ENCODE data around the gene CRYBB2.
"Not testable (repeated sequence)": the region's sequence is repeated elsewhere in the genome, so short reads cannot be mapped to it uniquely, and the experiment has no call there.

CRYBB2 gene

DNA sequence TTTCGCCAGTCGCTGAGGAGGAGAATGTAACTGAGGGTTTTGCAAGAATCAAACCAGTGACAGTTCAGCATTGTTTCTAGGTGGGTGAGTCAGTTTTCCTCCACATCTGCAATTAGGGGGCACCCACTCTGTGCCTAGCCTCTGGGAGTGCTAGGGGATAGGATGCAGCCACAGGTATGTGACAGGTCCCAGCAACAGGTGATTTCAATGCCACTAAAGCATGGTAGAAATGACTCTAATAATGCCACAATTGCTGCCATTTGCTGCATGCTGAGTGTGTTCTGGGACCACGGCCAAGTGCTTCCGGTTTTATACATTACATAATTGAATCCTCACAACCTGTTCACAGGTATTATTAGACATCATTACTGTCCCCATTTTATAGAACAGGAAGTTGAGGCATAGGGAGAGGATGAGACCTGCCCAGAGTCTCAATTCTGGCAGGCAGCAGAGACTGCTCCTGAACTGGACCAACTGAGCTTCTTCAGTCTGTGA, 556 bp downstream of the CRYBB2 start:
- no peak for DNase-seq
- in situ Hi-C loops (cut with HindIII; ENCODE audit: low pct_ligation_motif_present, low pct_unique_long_range_greater_than_20kb, low sequenced_read_pairs) = no loop called here

DNA sequence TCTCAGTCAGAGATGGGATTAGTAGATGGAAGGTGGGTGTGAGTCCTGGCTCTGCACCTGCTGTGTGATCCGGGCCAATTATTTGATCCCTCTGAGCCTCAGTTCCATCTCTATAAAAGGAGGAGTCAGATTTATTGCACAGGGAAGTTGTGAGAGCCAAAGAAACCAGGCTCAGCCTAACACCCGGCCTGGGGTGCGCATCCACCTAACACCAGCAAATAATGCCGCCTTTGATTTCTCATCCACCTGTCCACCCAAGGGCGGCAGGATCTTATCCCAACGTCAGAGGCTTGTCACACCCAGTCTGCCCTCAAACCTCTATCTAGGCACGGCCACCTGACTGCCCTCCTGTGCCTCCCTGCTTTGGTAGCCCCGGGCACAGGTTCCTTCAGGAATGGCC, 2.4 kb downstream of the CRYBB2 start:
- in situ Hi-C loops (cut with HindIII; ENCODE audit: low pct_ligation_motif_present, low pct_unique_long_range_greater_than_20kb, low sequenced_read_pairs) = no loop called here
- no peak for DNase-seq

DNA sequence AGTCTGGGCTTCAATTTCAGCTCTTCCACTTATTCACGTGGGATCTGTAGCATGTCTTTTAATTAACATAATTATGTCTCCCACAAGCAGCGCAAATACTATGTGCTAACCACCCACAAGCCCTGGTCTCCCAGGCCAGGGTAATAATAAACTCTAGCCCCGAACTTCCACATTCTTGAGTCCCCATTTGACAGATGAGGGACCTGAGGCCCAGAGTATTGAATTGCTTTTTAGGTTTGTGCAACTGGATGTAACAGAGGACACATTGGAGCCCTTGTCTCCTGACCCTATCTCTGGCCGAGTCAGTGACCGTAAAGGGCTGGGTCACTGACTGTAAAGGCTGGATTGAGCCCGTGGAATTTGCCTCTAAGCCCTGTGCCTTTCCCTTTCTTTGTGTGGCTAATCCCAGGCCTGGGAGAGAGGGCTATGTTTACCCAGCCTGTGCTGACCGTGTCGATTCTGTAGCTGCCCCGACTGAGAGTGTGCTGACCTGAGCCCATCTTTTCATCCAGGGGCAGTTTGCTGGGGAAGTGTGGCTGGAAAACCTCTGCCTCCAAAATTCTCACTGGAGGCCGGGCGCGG, 3.9 kb downstream of the CRYBB2 start:
- in situ Hi-C loops (cut with HindIII; ENCODE audit: low pct_ligation_motif_present, low pct_unique_long_range_greater_than_20kb, low sequenced_read_pairs) = no loop called here
- no peak for DNase-seq

DNA sequence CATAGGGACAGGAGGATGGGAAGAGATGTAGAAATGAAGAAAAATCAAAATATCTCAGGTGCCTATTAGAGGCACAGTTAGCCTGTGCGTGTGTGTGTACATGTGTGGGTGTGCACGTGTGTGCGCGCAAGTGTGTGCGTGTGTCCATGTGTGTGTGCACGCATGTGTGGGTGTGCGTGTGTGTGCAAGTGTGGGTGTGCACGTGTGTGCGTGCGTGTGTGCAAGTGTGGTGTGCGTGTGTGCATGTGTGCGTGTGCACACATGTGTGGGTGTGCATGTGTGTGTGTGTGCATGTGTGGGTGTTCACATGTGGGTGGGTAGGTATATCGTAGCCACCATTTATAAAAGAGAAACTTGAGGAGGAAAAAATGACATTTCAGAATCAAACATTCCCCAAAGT, 9.4 kb downstream of the CRYBB2 start:
- in situ Hi-C loops (cut with HindIII; ENCODE audit: low pct_ligation_motif_present, low pct_unique_long_range_greater_than_20kb, low sequenced_read_pairs) = no loop called here
- DNase-seq = no peak

DNA sequence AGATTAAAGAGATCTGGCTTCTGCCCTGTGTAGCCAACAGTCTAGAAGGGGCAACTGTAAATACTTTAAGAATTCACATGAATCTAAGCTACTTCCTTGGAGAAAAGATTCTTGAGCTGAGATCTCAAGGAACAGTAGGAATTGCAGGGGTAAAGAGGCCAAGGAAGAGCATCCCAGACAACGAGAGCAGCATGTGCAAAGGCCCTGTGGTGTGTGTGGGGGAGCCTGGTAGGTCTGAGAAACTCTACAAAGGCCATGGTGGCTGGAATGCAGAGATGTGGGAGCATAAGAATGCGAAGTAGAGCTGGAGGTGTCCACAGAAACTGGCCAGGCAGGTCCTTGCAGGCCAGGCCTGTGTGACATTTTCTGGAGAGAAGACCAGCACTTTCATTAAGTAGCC, 11.3 kb downstream of the CRYBB2 start:
- in situ Hi-C loops (cut with HindIII; ENCODE audit: low pct_ligation_motif_present, low pct_unique_long_range_greater_than_20kb, low sequenced_read_pairs); DNase-seq: not testable (repeated sequence)

DNA sequence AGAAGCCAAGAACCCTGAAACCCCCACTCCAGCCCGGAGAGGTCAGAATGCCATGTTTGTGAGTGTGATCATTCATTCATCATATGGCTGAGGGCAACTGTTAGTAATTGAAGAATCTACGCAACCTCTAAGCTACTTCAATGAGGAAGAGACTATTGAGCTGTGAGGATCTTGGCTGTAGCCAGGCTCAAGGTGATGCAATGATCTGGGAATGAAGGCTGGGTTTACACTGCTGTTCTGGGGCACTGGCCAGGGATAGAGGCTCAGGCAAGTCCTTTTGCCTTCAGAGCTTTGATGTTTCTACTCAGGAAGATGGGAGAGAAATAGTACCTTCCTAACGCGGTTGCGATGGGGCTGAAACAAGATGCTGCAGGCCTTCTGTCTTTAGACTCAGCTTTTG, 12.9 kb downstream of the CRYBB2 start:
- no peak for DNase-seq

DNA sequence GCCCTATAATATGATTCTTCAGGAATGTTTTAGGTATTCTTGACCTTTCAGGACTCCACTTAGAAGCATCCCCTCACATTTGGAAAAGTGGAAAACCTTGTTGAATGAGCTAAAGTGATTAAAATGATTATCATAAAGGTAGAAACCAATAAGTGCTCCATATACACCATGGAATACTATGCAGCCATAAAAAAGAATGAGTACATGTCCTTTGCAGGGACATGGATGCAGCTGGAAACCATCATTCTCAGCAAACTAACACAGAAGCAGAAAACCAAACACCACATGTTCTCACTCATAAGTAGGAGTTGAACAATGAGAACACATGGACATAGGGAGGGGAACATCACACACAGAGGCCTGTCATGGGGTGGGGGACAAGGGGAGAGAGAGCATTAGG, 14.3 kb downstream of the CRYBB2 start:
- in situ Hi-C loops (cut with HindIII; ENCODE audit: low pct_ligation_motif_present, low pct_unique_long_range_greater_than_20kb, low sequenced_read_pairs); DNase-seq: not testable (repeated sequence)

More for the DNA sequence above, 12.9 kb downstream of the CRYBB2 start:
- in situ Hi-C loops (cut with HindIII; ENCODE audit: low pct_ligation_motif_present, low pct_unique_long_range_greater_than_20kb, low sequenced_read_pairs) = no loop called here

DNA sequence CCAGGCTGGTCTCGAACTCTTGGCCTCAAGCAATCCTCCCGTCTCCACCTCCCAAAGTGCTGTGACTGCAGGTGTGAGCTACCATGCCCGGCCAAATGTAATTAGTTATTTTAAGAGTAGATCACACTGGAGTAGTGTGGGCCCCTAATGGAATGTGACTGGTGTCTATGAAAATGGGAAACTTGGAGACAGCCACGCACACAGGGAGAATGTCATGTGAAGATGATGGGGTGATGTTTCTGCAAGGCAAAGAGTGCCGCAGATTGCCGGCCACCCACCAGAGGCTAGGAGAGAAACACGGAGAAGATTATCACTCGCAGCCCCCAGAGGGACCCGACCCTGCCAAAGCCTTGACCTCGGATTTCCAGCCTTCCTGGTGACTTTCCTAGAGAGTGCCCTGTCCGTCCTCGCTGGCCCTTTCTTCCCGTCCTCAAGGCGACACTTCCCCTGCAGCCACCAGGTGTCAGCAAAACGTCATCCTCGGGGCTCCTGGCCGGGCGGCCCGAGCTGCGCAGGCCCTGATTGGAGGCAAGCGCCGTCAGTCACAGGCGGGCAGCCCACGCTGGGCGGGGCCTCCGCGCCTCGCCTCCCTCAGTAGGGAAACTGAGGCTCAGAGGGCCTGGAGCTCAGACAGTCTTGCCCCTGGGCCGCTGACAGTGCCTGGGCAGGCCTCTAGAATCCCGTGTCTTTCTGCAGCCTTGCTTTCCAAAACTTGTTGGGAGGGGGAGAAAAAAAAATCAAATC, 16.3 kb downstream of the CRYBB2 start:
- in situ Hi-C loops (cut with HindIII; ENCODE audit: low pct_ligation_motif_present, low pct_unique_long_range_greater_than_20kb, low sequenced_read_pairs) = no loop called here
- DNase-seq = peak; percentile 81

DNA sequence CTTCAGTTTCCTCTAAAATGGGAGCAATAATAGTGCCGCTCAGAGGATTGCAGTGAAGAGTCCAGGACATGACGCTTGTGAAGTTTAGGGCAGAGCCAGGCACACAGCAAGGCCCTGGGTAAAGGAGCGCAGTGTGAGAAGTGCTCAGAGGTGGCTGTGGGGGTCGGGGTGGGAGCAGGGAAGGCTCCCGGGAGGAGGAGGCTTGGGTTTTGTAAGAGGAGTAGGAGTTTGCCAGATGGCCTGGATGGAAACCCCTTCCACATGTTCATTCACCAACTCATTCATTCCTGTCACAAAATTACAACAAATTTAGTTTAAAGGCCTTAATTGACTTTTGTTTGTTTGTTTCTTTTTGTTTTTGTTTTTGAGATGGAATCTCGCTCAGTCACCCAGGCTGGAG, 17.0 kb downstream of the CRYBB2 start:
- no peak for DNase-seq
- in situ Hi-C loops (cut with HindIII; ENCODE audit: low pct_ligation_motif_present, low pct_unique_long_range_greater_than_20kb, low sequenced_read_pairs) = no loop called here

DNA sequence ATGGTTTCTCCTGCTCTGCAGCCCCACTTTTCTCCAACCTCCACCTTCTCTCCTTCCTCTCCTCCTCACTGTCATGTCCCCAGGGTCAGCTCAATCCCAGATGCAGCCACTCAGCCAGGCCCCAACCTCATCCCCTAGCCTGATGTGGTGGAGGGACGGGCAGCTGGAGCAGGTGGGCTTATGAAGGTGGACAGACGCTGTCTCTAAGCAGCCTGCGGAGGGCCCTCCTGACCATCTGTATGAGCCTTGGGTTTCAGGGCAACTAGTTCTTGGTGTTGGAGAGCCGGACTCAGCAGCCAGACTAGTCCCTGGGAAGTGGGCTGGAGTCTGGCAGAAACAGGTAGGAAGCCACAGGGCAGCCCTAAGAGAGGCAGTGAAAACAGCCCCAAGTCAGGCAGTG, 18.1 kb downstream of the CRYBB2 start:
- in situ Hi-C loops (cut with HindIII; ENCODE audit: low pct_ligation_motif_present, low pct_unique_long_range_greater_than_20kb, low sequenced_read_pairs) = no loop called here
- no peak for DNase-seq

DNA sequence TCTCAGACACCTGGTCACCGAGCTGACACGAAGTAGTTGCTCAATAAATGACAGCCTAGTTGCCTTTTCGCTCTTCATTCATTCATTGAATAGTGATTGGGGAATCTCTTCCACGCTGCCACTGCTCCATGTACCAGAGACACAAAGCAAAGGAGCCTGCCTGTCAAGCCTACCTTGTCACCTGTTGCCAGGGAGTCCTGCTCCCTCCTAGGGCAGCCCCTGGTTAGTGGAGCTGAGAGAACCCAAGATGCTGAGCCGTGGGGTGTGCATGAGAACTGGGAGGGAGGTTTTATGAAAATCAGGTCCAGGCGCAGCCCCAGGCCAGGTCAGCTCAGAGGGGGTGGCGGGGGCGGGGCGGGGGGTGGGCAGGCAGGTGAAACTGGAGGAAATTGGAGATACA, 18.6 kb downstream of the CRYBB2 start:
- DNase-seq; in situ Hi-C loops (cut with HindIII; ENCODE audit: low pct_ligation_motif_present, low pct_unique_long_range_greater_than_20kb, low sequenced_read_pairs): not testable (repeated sequence)

DNA sequence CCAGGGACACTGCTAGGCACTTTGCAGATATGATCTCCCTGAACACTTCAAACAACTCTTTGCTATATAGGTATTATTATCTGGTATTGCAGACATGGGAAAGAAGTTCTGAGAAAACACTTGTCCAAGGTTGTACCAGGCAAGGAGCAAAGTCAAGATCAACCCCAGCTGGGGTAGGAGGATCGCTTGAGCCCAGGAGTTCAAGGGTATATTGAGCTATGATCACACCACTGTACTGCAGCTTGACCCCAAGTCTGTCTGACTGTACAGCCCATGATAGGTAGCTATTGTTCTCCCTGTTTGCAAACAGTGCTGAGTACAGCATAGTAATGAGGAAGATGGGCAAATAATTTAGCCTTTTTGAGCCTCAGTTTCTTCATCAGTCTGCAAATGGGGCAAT, 35.7 kb downstream of the CRYBB2 start:
- DNase-seq; in situ Hi-C loops (cut with HindIII; ENCODE audit: low pct_ligation_motif_present, low pct_unique_long_range_greater_than_20kb, low sequenced_read_pairs): not testable (repeated sequence)

DNA sequence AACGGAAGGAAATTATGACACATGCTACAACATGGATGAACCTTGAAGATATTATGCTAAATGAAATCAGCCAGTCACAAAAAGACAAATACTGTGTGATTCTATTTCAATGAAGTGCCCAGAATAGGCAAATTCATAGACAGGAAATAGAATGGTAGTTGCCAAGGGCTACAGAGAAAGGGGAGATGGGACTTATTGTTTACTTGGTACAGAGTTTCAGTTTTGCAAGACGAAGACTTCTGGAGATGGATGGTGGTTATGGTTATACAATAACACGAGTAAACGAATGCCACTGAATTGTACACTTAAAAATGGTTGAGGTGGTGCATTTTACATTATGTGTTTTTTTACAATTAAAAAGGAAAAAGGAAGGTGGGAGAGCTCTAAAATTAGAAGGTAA, 48.1 kb downstream of the CRYBB2 start:
- DNase-seq; in situ Hi-C loops (cut with HindIII; ENCODE audit: low pct_ligation_motif_present, low pct_unique_long_range_greater_than_20kb, low sequenced_read_pairs): not testable (repeated sequence)

DNA sequence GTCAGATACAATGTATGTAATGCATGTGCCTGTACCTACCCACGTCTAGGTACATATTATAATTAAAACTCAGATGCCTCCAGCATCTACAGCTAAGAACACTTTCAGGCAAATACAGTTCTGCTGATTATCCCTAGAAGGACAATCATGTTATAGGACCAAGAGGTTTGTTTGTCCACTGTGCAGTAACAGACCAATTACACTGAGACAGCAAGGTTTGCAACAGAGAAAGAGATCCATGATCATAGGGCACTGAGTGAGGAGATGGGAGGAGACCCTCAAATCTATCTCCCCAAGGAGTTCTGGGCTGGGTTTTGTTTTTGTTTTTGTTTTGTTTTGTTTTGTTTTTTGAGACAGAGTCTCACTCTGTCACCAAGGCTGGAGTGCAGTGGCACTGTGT, 49.5 kb downstream of the CRYBB2 start:
- DNase-seq; in situ Hi-C loops (cut with HindIII; ENCODE audit: low pct_ligation_motif_present, low pct_unique_long_range_greater_than_20kb, low sequenced_read_pairs): not testable (repeated sequence)

DNA sequence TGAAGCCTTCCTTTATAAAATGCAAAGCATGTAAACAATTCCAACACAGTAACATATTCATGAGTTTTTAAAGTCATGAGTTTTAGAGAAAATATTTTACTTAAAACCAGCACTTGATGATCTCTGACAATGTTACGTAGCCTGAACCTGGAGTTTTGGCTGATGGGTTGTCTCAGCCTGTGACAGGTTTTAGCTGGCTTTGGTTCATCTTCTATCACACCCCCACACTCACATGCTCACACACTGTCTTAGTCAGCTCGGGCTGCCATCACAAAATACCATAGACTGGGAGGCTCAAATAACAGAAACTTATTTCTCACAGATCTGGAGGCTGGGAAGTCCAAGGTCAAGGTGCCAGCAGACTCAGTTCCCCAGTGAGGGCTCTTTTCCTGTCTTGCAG, 50.6 kb downstream of the CRYBB2 start:
- in situ Hi-C loops (cut with HindIII; ENCODE audit: low pct_ligation_motif_present, low pct_unique_long_range_greater_than_20kb, low sequenced_read_pairs); DNase-seq: not testable (repeated sequence)

DNA sequence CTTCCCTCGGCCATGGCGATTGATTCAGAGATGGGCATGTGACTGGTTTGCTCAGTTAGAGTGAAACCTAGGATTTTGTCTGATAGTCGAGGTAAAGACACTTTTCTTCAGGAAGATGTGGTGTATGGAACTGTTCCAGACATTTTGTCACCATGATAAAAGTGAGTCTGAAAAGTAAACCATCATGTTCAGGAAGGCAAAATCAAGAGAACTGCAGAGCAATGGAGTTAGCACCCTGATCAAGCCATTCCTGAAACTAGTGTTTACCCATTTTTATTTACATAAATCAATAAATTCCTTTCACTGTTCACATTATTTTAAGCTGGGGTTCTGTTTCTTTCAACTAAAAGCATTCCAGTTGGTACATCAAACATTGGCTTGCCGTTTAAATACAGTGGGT, 53.8 kb downstream of the CRYBB2 start:
- in situ Hi-C loops (cut with HindIII; ENCODE audit: low pct_ligation_motif_present, low pct_unique_long_range_greater_than_20kb, low sequenced_read_pairs); DNase-seq: not testable (repeated sequence)

DNA sequence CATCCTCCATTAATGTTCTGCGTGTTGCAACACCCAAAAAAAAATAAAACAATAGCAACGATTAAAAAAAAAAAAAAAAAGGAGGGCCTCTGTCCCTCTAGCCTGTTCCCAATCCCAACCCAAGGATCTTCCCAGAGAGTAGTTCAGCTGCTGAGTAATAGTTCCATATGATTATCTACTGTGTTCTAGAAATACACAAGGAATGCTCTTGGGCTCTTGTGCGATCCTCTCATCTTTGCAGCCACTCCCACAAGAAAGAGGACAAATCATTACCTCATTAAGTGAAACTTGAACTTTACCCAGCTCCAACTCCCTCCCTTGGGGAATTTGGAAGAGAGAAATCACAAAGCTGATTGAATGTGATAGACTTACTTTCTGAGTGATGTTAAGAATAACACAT, 54.5 kb downstream of the CRYBB2 start:
- DNase-seq; in situ Hi-C loops (cut with HindIII; ENCODE audit: low pct_ligation_motif_present, low pct_unique_long_range_greater_than_20kb, low sequenced_read_pairs): not testable (repeated sequence)

DNA sequence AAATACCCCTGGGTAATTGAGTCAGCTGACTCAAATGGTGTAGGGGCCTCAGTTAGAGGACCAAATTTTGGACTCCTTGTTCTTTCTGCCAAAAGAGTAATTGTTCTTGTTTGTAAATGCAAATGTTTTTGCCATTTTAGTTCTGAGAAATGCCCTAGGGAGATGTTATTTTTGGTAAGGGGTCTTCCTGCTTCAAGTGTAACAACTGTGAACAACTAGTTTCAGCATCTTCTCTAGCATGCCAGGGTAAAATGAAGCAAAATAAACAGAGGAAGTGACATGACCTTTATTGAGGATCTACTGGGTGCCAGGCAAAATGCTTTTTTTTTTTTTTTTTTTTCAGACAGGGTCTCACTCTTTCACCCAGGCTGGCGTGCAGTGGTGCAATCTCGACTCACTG, 60.7 kb downstream of the CRYBB2 start:
- DNase-seq; in situ Hi-C loops (cut with HindIII; ENCODE audit: low pct_ligation_motif_present, low pct_unique_long_range_greater_than_20kb, low sequenced_read_pairs): not testable (repeated sequence)
